Measurements from ENCODE around the gene IRX2.

GRCh38 chr5:2744485-2744884, 7.0 kb downstream of the IRX2 start:
- no peak for TF ChIP-seq CTCF (IDR thresholded peaks at IDR 0.05; ENCODE audit: low read depth, low read length)
- TF ChIP-seq EZH2phosphoT487 (IDR thresholded peaks at IDR 0.05; ENCODE audit: low read depth), result no peak

Measured in OCI-LY3 (cell line).